GM12878 (cell line): ENCODE measurements around the gene VGF. TPM values are rescaled to one million over a fixed set of nuclear protein-coding genes. Genes with fewer than 3 reads are reported as not detected.

Source experiments
- BACH1 ChIP-seq: fragments of 450-650 bp; IDR thresholded peaks from 2 replicates; pipeline ENCODE4 v1.6.1; 2017; ENCODE audit warnings: mild to moderate bottlenecking, borderline replicate concordance
- BCLAF1 ChIP-seq: fragments of 450-650 bp; IDR thresholded peaks from 2 replicates; pipeline ENCODE4 v1.6.1; 2017; ENCODE audit warnings: antibody characterized with exemption, mild to moderate bottlenecking, moderate library complexity
- CEBPZ ChIP-seq: fragments of 150-350 bp; IDR thresholded peaks from 2 replicates; pipeline ENCODE4 v1.6.1; 2016; ENCODE audit warnings: low read depth, low read length
- KDM1A ChIP-seq: fragments of 200-600 bp; sonication (generic); IDR thresholded peaks from 2 replicates; pipeline ENCODE4 v1.6.1; 2016; ENCODE audit warnings: borderline replicate concordance
- LARP7 ChIP-seq: fragments of 450-650 bp; IDR thresholded peaks from 2 replicates; pipeline ENCODE4 v1.6.1; 2017; ENCODE audit warnings: mild to moderate bottlenecking
- NR2C2 ChIP-seq: IDR thresholded peaks from 2 replicates; pipeline ENCODE4 v1.6.1; 2011; ENCODE audit warnings: borderline replicate concordance, low read depth; ENCODE audit not compliant: control insufficient read depth, insufficient read length
- POLR2A ChIP-seq: IDR thresholded peaks from 2 replicates; pipeline ENCODE4 v1.6.1; 2011; ENCODE audit warnings: low read depth, mild to moderate bottlenecking, low read length
- SUZ12 ChIP-seq: fragments of 200-600 bp; sonication (generic); IDR thresholded peaks from one replicate; pipeline ENCODE4 v1.6.1; 2018; ENCODE audit warnings: antibody characterized with exemption, mild to moderate bottlenecking; ENCODE audit not compliant: unreplicated experiment
- ZNF592 ChIP-seq: fragments of 450-650 bp; IDR thresholded peaks from 2 replicates; pipeline ENCODE4 v1.6.1; 2017; ENCODE audit warnings: mild to moderate bottlenecking, moderate library complexity
- polyA plus RNA-seq, 11 experiments: library from polyadenylated mRNA; depleted of rRNA in 4 of 11; unstranded in 6 of 11; stranded (reverse) in 5 of 11; fragments of >200 nt; fragmentation: Nextera tagmentation in 4 of 11; fragmentation: Illumina TruSeq in 1 of 11; extraction: Ambion mirVana in 4 of 11; extraction: Trizol in 1 of 11; gene quantifications; 1 replicate in 1 of 11; 2 replicates in 10 of 11; pipeline versions ENCODE4 v1.2.1 to v1.2.3, GENCODE V29; 2011 to 2016; ENCODE audit warnings: inconsistent platforms in 2 of 11, missing spikeins in 2 of 11, low read depth in 1 of 11
- total RNA-seq, 4 experiments: library from RNA; depleted of rRNA in 3 of 4; stranded (reverse); fragments of >200 nt in 3 of 4; fragmentation: Illumina TruSeq in 1 of 4; extraction: Trizol in 1 of 4; gene quantifications; 2 replicates each; pipeline versions ENCODE4 v1.2.1 to v1.2.3, GENCODE V29; 2013 to 2021
- TF ChIP-seq, protein P1 (sequence below): IDR thresholded peaks from 2 replicates; pipeline ENCODE4 v1.6.1; 2012; ENCODE audit warnings: mild to moderate bottlenecking, low read depth, low read length
- TF ChIP-seq, protein P2 (sequence below): fragments of 450-650 bp; formaldehyde crosslinking; IDR thresholded peaks from 2 replicates; pipeline ENCODE4 v1.4.0; 2020; ENCODE audit warnings: mild to moderate bottlenecking, moderate library complexity

VGF gene
- total and polyA plus RNA-seq, 10 of the 15 experiments (the other 5 are each of a cell fraction or from before 2014, with no cell fraction given) = 0.09 to 0.25 (median 0.17) TPM; not detected in 6

- no peak for TF ChIP-seq ZNF592
- TF ChIP-seq LARP7 = no peak
- TF ChIP-seq SUZ12 = no peak
- TF ChIP-seq CEBPZ = no peak
- no peak for TF ChIP-seq KDM1A
- no peak for TF ChIP-seq BCLAF1
- TF ChIP-seq BACH1 = no peak
- no peak for TF ChIP-seq NR2C2
- TF ChIP-seq, protein P1, sequence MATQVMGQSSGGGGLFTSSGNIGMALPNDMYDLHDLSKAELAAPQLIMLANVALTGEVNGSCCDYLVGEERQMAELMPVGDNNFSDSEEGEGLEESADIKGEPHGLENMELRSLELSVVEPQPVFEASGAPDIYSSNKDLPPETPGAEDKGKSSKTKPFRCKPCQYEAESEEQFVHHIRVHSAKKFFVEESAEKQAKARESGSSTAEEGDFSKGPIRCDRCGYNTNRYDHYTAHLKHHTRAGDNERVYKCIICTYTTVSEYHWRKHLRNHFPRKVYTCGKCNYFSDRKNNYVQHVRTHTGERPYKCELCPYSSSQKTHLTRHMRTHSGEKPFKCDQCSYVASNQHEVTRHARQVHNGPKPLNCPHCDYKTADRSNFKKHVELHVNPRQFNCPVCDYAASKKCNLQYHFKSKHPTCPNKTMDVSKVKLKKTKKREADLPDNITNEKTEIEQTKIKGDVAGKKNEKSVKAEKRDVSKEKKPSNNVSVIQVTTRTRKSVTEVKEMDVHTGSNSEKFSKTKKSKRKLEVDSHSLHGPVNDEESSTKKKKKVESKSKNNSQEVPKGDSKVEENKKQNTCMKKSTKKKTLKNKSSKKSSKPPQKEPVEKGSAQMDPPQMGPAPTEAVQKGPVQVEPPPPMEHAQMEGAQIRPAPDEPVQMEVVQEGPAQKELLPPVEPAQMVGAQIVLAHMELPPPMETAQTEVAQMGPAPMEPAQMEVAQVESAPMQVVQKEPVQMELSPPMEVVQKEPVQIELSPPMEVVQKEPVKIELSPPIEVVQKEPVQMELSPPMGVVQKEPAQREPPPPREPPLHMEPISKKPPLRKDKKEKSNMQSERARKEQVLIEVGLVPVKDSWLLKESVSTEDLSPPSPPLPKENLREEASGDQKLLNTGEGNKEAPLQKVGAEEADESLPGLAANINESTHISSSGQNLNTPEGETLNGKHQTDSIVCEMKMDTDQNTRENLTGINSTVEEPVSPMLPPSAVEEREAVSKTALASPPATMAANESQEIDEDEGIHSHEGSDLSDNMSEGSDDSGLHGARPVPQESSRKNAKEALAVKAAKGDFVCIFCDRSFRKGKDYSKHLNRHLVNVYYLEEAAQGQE = no peak
- TF ChIP-seq, protein P2, sequence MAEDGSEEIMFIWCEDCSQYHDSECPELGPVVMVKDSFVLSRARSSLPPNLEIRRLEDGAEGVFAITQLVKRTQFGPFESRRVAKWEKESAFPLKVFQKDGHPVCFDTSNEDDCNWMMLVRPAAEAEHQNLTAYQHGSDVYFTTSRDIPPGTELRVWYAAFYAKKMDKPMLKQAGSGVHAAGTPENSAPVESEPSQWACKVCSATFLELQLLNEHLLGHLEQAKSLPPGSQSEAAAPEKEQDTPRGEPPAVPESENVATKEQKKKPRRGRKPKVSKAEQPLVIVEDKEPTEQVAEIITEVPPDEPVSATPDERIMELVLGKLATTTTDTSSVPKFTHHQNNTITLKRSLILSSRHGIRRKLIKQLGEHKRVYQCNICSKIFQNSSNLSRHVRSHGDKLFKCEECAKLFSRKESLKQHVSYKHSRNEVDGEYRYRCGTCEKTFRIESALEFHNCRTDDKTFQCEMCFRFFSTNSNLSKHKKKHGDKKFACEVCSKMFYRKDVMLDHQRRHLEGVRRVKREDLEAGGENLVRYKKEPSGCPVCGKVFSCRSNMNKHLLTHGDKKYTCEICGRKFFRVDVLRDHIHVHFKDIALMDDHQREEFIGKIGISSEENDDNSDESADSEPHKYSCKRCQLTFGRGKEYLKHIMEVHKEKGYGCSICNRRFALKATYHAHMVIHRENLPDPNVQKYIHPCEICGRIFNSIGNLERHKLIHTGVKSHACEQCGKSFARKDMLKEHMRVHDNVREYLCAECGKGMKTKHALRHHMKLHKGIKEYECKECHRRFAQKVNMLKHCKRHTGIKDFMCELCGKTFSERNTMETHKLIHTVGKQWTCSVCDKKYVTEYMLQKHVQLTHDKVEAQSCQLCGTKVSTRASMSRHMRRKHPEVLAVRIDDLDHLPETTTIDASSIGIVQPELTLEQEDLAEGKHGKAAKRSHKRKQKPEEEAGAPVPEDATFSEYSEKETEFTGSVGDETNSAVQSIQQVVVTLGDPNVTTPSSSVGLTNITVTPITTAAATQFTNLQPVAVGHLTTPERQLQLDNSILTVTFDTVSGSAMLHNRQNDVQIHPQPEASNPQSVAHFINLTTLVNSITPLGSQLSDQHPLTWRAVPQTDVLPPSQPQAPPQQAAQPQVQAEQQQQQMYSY (CRISPR knock-in tag) = no peak
- TF ChIP-seq POLR2A = no peak
Observed at GRCh38 chr7:101138213-101138870, 27.0 kb downstream of the VGF start (continued).
